ENCODE data around the gene MAP4K2. TPM values are rescaled to one million over a fixed set of nuclear protein-coding genes. Genes with fewer than 3 reads are reported as not detected.

Gene MAP4K2
- total and polyA plus RNA-seq, 2 of the 13 experiments (the other 11 are each of a cell fraction or from before 2014, with no cell fraction given), result 8.3 to 17.6 TPM

DNA sequence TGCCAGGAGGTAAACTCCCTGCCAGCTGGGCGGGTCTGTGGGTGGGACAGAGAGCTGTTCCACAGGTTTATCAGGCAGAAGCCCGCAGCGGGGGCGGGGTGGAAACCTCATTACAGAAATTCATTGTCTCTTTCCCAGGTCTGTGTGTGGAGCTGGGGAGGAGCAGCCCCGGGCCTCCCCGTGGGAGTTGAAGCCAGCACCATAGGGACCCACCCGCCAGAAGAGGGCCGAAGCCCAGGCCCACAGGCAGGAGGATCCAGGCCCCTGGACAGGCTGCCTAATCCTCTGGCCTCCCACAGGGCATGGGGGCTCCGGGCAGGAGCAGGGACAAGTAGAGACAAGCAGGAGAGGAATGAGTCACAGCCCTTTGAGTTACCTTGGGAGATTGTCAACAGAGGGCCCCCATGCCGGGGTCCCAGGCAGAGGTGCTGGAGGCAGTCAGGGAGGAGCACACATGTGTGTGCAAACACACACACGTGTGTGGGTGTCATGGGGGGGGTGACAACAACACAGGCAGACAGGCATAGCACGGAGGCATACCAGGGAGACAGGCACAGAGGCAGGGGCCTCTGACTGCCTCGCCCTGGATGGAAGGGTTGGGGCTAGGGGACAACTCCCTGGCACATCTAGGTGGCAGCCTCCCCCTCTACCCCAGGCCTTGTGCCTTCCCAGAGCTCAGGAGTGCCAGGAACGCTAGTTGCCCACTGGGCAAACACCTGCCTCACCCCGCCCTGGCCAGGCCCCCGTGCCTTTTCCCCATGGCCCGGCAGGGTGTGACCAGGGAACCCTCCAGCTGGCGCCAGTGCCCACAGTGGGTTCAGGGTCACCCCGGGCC lies 40.1 kb upstream of the MAP4K2 start (continued):
- TF ChIP-seq SOX13 (IDR thresholded peaks at IDR 0.05), result no peak
- peak in 1 of 2 experiments; percentile 36; a peak in 1 of 4 replicates for TF ChIP-seq SOX13 (CRISPR knock-in tag; conservative IDR thresholded peaks at IDR 0.05 in 1 of 2, IDR thresholded peaks at IDR 0.05 in 1 of 2)
- TF ChIP-seq MYC (CRISPR knock-in tag; IDR thresholded peaks at IDR 0.05; ENCODE audit: borderline replicate concordance), result peak; percentile 30; the same call in 1 of the 2 replicates
- TF ChIP-seq MED1 (CRISPR knock-in tag; IDR thresholded peaks at IDR 0.05), result peak; percentile 60; the same call in 1 of the 2 replicates
- peak; percentile 43 for TF ChIP-seq FOXO1 (CRISPR knock-in tag; IDR thresholded peaks at IDR 0.05)
- no peak for TF ChIP-seq KMT2A (CRISPR knock-in tag; IDR thresholded peaks at IDR 0.05)
- peak; percentile 25; the same call in 1 of the 2 replicates for TF ChIP-seq NR2F2 (IDR thresholded peaks at IDR 0.05; ENCODE audit: borderline replicate concordance, low read depth)
- TF ChIP-seq XRCC5 (optimal IDR thresholded peaks at IDR 0.05; ENCODE audit: low read length), result peak; percentile 21
- peak; percentile 56; the same call in 1 of the 2 replicates for TF ChIP-seq ZNF501 (CRISPR knock-in tag; IDR thresholded peaks at IDR 0.05)
- TF ChIP-seq RNF2 (conservative IDR thresholded peaks at IDR 0.05; ENCODE audit: low read depth), result 0 out of 2 replicates have a peak, but pooled peaks have one; percentile 17
- TF ChIP-seq, protein P1, sequence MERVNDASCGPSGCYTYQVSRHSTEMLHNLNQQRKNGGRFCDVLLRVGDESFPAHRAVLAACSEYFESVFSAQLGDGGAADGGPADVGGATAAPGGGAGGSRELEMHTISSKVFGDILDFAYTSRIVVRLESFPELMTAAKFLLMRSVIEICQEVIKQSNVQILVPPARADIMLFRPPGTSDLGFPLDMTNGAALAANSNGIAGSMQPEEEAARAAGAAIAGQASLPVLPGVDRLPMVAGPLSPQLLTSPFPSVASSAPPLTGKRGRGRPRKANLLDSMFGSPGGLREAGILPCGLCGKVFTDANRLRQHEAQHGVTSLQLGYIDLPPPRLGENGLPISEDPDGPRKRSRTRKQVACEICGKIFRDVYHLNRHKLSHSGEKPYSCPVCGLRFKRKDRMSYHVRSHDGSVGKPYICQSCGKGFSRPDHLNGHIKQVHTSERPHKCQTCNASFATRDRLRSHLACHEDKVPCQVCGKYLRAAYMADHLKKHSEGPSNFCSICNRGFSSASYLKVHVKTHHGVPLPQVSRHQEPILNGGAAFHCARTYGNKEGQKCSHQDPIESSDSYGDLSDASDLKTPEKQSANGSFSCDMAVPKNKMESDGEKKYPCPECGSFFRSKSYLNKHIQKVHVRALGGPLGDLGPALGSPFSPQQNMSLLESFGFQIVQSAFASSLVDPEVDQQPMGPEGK (CRISPR knock-in tag; IDR thresholded peaks at IDR 0.05), result peak; percentile 89
- peak; percentile 62 for TF ChIP-seq SP5 (CRISPR knock-in tag; IDR thresholded peaks at IDR 0.05; ENCODE audit: borderline replicate concordance, low read depth)
- TF ChIP-seq, protein P2, sequence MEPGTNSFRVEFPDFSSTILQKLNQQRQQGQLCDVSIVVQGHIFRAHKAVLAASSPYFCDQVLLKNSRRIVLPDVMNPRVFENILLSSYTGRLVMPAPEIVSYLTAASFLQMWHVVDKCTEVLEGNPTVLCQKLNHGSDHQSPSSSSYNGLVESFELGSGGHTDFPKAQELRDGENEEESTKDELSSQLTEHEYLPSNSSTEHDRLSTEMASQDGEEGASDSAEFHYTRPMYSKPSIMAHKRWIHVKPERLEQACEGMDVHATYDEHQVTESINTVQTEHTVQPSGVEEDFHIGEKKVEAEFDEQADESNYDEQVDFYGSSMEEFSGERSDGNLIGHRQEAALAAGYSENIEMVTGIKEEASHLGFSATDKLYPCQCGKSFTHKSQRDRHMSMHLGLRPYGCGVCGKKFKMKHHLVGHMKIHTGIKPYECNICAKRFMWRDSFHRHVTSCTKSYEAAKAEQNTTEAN (CRISPR knock-in tag; conservative IDR thresholded peaks at IDR 0.05), result peak; percentile 87
- peak; percentile 53; the same call in 1 of the 2 replicates for TF ChIP-seq ZSCAN25 (CRISPR knock-in tag; IDR thresholded peaks at IDR 0.05)
- TF ChIP-seq KDM4B (CRISPR knock-in tag; IDR thresholded peaks at IDR 0.05), result no peak
- TF ChIP-seq PITX1 (CRISPR knock-in tag; IDR thresholded peaks at IDR 0.05), result peak; percentile 32; the same call in 1 of the 2 replicates
- TF ChIP-seq, protein P3, sequence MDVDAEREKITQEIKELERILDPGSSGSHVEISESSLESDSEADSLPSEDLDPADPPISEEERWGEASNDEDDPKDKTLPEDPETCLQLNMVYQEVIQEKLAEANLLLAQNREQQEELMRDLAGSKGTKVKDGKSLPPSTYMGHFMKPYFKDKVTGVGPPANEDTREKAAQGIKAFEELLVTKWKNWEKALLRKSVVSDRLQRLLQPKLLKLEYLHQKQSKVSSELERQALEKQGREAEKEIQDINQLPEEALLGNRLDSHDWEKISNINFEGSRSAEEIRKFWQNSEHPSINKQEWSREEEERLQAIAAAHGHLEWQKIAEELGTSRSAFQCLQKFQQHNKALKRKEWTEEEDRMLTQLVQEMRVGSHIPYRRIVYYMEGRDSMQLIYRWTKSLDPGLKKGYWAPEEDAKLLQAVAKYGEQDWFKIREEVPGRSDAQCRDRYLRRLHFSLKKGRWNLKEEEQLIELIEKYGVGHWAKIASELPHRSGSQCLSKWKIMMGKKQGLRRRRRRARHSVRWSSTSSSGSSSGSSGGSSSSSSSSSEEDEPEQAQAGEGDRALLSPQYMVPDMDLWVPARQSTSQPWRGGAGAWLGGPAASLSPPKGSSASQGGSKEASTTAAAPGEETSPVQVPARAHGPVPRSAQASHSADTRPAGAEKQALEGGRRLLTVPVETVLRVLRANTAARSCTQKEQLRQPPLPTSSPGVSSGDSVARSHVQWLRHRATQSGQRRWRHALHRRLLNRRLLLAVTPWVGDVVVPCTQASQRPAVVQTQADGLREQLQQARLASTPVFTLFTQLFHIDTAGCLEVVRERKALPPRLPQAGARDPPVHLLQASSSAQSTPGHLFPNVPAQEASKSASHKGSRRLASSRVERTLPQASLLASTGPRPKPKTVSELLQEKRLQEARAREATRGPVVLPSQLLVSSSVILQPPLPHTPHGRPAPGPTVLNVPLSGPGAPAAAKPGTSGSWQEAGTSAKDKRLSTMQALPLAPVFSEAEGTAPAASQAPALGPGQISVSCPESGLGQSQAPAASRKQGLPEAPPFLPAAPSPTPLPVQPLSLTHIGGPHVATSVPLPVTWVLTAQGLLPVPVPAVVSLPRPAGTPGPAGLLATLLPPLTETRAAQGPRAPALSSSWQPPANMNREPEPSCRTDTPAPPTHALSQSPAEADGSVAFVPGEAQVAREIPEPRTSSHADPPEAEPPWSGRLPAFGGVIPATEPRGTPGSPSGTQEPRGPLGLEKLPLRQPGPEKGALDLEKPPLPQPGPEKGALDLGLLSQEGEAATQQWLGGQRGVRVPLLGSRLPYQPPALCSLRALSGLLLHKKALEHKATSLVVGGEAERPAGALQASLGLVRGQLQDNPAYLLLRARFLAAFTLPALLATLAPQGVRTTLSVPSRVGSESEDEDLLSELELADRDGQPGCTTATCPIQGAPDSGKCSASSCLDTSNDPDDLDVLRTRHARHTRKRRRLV (CRISPR knock-in tag; IDR thresholded peaks at IDR 0.05), result peak; percentile 33; the same call in 1 of the 2 replicates
- no peak for TF ChIP-seq ZNF83 (CRISPR knock-in tag; IDR thresholded peaks at IDR 0.05; ENCODE audit: borderline replicate concordance)
- TF ChIP-seq ZNF34 (CRISPR knock-in tag; IDR thresholded peaks at IDR 0.05; ENCODE audit: borderline replicate concordance), result 0 out of 2 replicates have a peak, but pooled peaks have one; percentile 78
- TF ChIP-seq FOSL2 (CRISPR knock-in tag; IDR thresholded peaks at IDR 0.05), result peak; percentile 95
